Measurements from ENCODE around the gene CHCHD5. TPM values are rescaled to one million over a fixed set of nuclear protein-coding genes. Genes with fewer than 3 reads are reported as not detected.

The CHCHD5 gene
- total RNA-seq, 1 experiment from 2014 or later, result 25.4 TPM

DNA sequence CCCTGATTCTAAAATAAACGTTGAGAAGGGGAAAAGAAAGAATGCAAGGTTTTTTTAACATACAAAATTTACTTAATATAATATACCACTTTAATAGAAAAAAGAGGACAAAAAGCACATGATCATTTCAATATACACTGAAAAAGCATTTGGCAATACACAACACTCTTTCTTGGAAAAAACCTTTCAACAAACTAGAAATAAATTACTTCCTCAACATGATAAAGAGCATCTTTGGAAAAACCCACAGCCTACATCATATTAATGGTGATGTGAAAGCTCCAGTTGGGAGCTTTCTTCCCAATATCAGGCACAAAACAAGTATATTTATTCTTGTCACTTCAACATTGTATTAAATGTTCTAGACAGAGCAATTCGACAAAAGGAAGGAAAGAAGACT is 45.1 kb upstream of the CHCHD5 start:
- Histone ChIP-seq H3K9me2 (replicated peaks; ENCODE audit: low read length) (no peaks in the 10 kb centered on the region), H2AFZ (ENCODE audit: low read length) (no peak overlapping the region), H3K79me2 (ENCODE audit: low read length) (peaks cover 22% of the 10 kb centered on the region), H3K27ac (ENCODE audit: low read length) (no peak overlapping the region), H4K20me1 (ENCODE audit: low read length) (peaks cover 7% of the 10 kb centered on the region; the same call in 1 of the 2 replicates), H3F3A (ENCODE audit: low read length, unreplicated experiment) (no peaks in the 10 kb centered on the region), H3K9me3 (ENCODE audit: low read length) (no peaks in the 10 kb centered on the region), H3K27me3 (ENCODE audit: low read length) (no peaks in the 10 kb centered on the region), H3K4me2 (ENCODE audit: low read length) (no peak overlapping the region), H3K4me3 (ENCODE audit: low read length) (no peak overlapping the region), H3K4me1 (ENCODE audit: insufficient read depth, low read length) (peaks cover 8% of the 10 kb centered on the region), H3K36me3 (ENCODE audit: low read depth, low read length) (no peaks in the 10 kb centered on the region; the same call in 1 of the 2 replicates), H3K9ac (ENCODE audit: low read length) (no peak overlapping the region)
- no peak for TF ChIP-seq CTCF (conservative IDR thresholded peaks at IDR 0.05; ENCODE audit: low read depth, low read length)
- no peak for TF ChIP-seq EZH2phosphoT487 (IDR thresholded peaks at IDR 0.05; ENCODE audit: borderline replicate concordance, low read length)
- no peak for TF ChIP-seq EZH2 (IDR thresholded peaks at IDR 0.05; ENCODE audit: low read length, unreplicated experiment)
- no peak for ATAC-seq
- DNase-seq, result no peak
- intact Hi-C loops (cut with micrococcal nuclease), result no loop called here
- ChIA-PET POLR2A (ENCODE audit: unreplicated experiment) (no interaction called here), CTCF (no interaction called here)
- BruUV-seq (replicated peaks), result no TSS peak

DNA sequence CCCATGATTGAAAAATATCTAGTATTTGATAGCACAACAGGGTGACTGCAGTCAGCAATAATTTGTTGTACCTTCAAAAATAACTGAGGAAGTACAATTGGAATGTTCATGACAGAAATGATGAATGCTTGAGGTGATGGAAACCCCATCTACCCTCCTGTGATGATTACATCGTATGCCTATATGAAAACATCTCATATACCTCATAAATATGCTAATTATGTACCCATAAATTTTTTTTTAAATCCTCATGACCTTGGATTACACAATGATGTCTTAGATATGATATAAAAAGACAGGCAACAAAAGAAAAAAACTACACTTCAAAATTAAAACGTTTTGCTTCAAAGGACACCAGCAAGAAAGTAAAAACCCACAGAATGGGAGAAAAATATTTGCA is 43.5 kb upstream of the CHCHD5 start:
- H3K27me3 ChIP-seq (ENCODE audit: low read length), result no peaks in the 10 kb centered on the region
- ATAC-seq (no peak), DNase-seq (no peak)
- H3K9ac ChIP-seq (ENCODE audit: low read length), result 0 out of 2 replicates have a peak overlapping the region, but pooled peaks have one; percentile 89
- H3K4me1 ChIP-seq (ENCODE audit: insufficient read depth, low read length), result peaks cover 16% of the 10 kb centered on the region
- no peaks in the 10 kb centered on the region for H3K9me3 ChIP-seq (ENCODE audit: low read length)
- no peaks in the 10 kb centered on the region for H3K9me2 ChIP-seq (replicated peaks; ENCODE audit: low read length)
- H3F3A ChIP-seq (ENCODE audit: low read length, unreplicated experiment), result no peaks in the 10 kb centered on the region
- no peak overlapping the region for H3K27ac ChIP-seq (ENCODE audit: low read length)
- H4K20me1 ChIP-seq (ENCODE audit: low read length), result peaks cover 16% of the 10 kb centered on the region
- POLR2A ChIA-PET (ENCODE audit: unreplicated experiment), result no interaction called here
- H3K36me3 ChIP-seq (ENCODE audit: low read depth, low read length), result peaks cover 1% of the 10 kb centered on the region
- BruUV-seq (replicated peaks), result no TSS peak
- TF ChIP-seq EZH2phosphoT487 (IDR thresholded peaks at IDR 0.05; ENCODE audit: borderline replicate concordance, low read length) (no peak), EZH2 (IDR thresholded peaks at IDR 0.05; ENCODE audit: low read length, unreplicated experiment) (no peak), CTCF (conservative IDR thresholded peaks at IDR 0.05; ENCODE audit: low read depth, low read length) (no peak)
- CTCF ChIA-PET, result no interaction called here
- H3K4me3 ChIP-seq (ENCODE audit: low read length), result peak overlapping the region; percentile 84
- H3K4me2 ChIP-seq (ENCODE audit: low read length), result peak overlapping the region; percentile 85
- intact Hi-C loops (cut with micrococcal nuclease), result no loop called here
- H2AFZ ChIP-seq (ENCODE audit: low read length), result peak overlapping the region; percentile 99; the same call in 1 of the 2 replicates
- H3K79me2 ChIP-seq (ENCODE audit: low read length), result peaks cover 38% of the 10 kb centered on the region

- CTCF ChIA-PET, result no interaction called here
- no peaks in the 10 kb centered on the region for H3K9me3 ChIP-seq (ENCODE audit: low read length)
- intact Hi-C loops (cut with micrococcal nuclease), result loop anchor here (1.0 kb wide), 1 partner anchor 60 kb away; no protein-coding TSS in a partner anchor
- peak overlapping the region; percentile 84 for H3K4me3 ChIP-seq (ENCODE audit: low read length)
- peaks cover 5% of the 10 kb centered on the region for H3K36me3 ChIP-seq (ENCODE audit: low read depth, low read length)
- peak overlapping the region; percentile 99 for H2AFZ ChIP-seq (ENCODE audit: low read length)
- peak overlapping the region; percentile 85 for H3K4me2 ChIP-seq (ENCODE audit: low read length)
- H3K9me2 ChIP-seq (replicated peaks; ENCODE audit: low read length), result no peaks in the 10 kb centered on the region
- peaks cover 16% of the 10 kb centered on the region for H4K20me1 ChIP-seq (ENCODE audit: low read length)
- peaks cover 43% of the 10 kb centered on the region for H3K79me2 ChIP-seq (ENCODE audit: low read length)
- peak overlapping the region; percentile 89 for H3K9ac ChIP-seq (ENCODE audit: low read length)
- no peaks in the 10 kb centered on the region for H3K27me3 ChIP-seq (ENCODE audit: low read length)
- H3K4me1 ChIP-seq (ENCODE audit: insufficient read depth, low read length), result peaks cover 16% of the 10 kb centered on the region
- peak overlapping the region; percentile 79 for H3K27ac ChIP-seq (ENCODE audit: low read length)
- H3F3A ChIP-seq (ENCODE audit: low read length, unreplicated experiment), result no peaks in the 10 kb centered on the region
- peak; percentile 76 for ATAC-seq
- BruUV-seq (replicated peaks), result TSS peak; percentile 95
- POLR2A ChIA-PET (ENCODE audit: unreplicated experiment), result no interaction called here
- TF ChIP-seq CTCF (conservative IDR thresholded peaks at IDR 0.05; ENCODE audit: low read depth, low read length) (no peak), EZH2phosphoT487 (IDR thresholded peaks at IDR 0.05; ENCODE audit: borderline replicate concordance, low read length) (no peak), EZH2 (IDR thresholded peaks at IDR 0.05; ENCODE audit: low read length, unreplicated experiment) (no peak)
- no peak for DNase-seq
Observed at GRCh38 chr2:112541315-112542122, 42.9 kb upstream of the CHCHD5 start.
